ENCODE results near the gene GALNT13.

Gene GALNT13

DNA sequence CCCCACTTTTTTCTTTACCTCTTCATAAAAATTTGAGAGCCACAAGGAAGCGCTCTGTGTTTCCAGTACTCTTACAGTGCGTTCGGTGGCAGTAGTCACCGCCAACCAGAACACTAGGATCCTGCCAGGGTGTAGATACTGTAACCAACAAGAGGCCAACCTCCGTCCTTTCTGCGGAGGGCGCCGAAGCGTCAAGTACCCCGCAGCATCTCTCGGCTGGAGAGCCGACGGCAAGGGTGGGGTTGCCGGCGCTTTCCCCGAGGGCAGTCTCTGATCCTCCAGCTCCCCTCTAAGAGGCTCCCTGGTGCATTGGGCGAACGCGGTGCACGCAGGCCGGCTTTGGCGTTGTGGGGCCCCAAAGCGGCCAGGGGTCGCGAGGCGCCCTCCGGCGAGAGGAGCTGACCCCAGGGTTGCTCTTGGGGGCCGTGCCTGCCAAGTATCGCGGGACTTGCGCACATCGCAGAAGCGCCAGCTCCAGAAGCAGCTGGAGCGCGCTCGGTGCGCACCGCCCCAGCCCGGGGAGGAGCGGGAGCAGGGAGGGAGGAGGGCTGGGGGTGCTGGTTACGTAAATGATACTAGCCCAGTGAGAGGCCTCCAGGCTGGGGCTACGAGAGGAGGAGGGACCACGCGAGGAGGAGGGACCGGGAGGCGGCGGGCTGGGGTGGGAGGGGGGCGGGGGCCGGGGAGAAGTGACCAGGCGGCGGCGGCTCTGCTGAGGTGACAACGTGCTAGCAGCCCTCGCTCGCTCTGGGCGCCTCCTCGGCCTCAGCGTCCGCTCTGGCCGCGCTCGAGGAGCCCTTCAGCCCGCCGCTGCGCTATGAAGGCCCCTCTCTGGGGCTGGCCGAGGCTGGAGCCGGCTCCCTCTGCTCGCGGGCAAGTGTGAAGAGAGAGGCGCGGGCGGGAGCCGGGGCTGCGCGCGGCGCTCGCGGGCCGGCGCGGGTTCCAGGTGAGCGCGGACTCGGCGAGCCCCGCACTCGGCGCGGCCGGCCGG lies at the start of gene GALNT13:
Gene GALNT13, plus strand, starts transcription at position 692 of the 991 bp plus-strand sequence.
- peak; percentile 96 for DNase-seq

DNA sequence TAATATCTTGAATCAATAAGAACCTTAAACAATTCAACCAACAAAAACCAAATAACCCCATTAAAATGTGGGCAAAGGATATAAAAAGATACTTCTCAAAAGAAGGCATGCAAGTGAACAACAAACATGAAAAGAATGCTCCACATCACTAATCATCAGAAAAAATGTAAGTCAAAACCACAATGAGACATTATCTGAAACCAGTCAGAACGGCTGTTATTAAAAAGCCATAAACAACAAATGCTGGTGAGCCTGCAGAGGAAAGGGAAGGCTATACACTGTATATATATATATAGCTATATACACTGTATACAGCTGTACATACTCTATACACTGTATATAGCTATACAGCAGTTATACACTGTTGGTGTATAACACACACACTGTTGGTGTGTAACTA lies 47.8 kb upstream of the GALNT13 start:
- DNase-seq, result no peak

DNA sequence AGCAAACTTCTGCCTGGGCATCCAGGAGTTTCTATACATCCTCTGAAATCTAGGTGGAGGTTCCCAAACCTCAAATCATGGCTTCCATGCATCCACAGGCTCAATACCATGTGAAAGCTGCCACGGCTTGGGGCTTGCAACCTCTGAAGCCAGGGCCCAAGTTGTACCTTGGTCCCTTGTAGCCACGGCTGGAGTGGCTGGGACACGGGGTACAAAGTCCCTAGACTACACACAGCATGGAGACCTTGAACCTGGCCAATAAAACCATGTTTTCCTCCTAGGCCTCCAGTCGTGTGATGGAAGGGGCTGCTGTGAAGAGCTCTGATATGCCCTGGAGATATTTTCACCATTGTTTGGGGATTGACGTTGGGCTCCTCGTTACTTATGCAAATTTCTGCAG lies 43.4 kb upstream of the GALNT13 start:
- no peak for DNase-seq

DNA sequence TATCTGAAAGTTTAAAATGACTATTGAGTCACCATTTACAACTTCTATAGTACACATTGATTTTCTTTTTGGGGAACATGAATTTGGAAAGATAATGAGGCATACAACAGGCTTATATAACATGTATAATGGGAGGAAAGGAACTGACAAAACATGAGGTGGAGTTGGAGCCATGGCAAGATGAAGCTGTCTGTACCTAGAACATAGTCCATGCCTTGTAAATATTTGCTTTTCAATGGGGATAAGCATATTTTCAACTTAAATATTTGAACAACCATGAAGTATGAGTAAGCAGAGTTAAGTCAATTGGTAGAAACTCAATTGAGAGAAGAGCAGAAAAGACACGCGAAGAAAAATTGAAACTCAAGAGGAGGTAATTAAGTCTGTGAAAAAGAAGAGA lies 37.1 kb upstream of the GALNT13 start:
- DNase-seq, result no peak

DNA sequence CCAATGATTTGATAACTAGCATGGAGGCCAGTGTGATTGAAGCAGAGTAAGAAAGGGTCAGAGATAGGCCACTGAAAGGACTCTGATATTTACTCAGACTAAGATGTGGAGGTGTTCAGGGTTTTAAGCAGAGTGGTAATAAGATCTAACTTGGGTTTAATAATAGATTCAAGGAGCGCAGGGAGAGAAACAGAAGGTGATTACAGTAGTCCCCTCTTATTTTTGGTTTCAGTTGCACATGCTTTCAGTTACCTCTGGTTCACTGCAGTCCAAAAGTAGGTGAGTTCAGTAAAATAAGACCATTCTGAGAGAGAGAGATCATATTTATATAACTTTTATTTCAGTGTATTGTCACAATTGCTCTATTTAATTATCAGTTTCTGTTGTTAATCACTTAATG lies 13.5 kb upstream of the GALNT13 start:
- DNase-seq, result no peak

- no peak for DNase-seq
Measured at GRCh38 chr2:153864022-153864421, 7.7 kb upstream of the GALNT13 start.

GRCh38 chr2:153866595-153866994 lies 5.1 kb upstream of the GALNT13 start:
- DNase-seq, result no peak

DNA sequence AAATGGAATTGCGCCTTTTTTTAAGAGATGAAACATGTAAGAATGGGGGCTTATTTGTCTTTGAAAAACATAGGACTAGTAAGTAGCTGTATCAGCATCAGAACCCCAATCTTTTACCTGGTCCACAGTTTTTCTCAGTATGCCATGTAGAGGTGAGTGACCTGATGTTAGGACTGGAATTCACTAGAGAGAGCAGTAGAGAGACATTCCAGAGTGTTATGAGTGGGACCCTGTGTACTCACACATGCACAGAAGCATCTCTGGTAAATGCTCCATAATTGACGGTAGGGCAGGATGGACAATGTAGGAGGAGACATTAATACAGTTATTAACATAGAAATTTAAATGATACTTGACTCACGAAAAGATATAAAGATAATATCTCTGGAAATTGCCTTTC lies 1.4 kb upstream of the GALNT13 start:
- peak; percentile 87 for DNase-seq

GRCh38 chr2:153872311-153873051 lies 759 bp downstream of the GALNT13 start:
- DNase-seq, result peak; percentile 61

GRCh38 chr2:153873052-153874048 lies 1.6 kb downstream of the GALNT13 start:
- peak; percentile 61 for DNase-seq

DNA sequence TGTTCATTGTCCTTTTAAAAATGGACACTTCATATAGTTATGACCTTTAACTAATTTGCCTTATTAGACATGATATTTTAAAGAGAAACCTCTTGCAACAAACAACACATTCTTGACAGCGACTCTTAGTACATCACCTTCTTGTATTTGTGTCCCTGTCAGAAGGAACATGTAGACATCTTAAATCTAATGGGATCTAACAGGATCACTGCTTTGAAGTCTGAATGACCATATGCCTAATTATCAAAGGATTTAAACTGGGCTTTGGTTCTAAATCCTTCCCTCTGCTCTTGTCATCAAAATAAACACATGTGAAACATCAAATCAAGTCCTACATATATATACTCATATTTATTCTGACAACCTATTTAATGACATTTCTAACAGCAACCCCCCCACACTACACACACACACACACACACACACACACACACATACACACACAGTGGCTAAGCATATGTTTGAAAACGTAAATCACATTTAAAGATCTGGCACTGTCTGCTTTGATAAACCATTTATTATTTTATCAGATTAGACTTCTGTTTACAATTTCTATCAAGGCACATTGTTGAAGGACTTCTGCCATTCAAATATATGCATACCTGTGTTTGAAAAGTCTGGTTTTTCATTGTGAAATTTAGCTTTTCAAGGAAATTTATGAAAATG lies 4.2 kb downstream of the GALNT13 start:
- DNase-seq, result no peak

DNA sequence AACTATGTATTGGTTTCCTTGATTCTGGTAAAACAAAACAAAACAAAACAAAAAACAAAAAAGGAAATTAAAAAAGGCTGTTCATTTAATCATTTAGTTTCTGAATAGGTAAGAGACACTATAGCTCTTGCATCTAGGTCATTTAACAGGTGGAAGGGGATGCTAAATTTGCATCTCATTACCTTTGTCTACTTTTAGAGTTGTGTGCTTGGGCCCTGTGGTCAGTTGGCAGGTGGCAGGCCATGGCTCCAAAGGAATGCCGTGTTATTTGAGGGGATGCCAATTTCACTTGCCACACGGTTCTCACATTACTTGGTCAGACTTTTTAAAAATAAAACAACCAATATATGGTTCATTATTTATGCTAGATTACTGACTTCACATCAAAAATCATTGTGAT lies 9.2 kb downstream of the GALNT13 start:
- DNase-seq, result no peak

DNA sequence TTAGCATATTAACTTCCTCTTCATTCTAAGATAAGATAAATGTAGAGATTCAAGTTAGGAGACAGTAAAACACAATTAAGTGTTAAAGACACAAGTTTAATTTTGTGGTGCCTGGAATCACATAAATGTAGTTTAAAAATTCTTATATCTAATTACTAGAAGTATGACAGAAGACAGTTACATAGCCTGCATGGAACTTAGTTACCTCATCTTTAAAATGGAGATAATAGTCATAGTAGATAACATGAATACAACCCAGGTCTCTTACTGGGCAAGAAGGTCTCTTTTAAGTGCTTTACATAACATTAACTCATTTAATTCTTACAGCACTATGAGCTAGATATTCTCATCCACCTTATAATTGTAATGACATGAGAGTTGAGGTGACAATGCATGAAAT lies 15.1 kb downstream of the GALNT13 start:
- no peak for DNase-seq

DNA sequence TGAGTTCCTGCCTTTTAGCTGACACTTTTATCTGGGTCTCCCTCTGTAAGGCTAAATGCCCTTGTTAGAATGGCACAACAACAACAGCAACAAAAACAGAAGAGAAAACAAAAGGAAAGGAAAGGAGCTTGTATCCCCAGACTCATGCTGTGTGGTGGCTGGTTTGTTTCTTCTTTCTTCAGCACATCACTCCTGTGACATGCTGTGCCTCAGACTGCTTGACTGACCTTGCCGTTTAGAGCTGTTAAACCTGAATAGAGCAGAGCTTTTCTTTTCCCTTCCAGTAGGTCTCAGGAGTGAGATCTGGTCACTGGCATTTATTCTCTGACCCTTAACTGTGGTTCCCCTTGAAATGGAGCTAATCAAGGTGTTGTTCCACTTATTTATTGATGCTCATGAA lies 18.9 kb downstream of the GALNT13 start:
- DNase-seq, result no peak

DNA sequence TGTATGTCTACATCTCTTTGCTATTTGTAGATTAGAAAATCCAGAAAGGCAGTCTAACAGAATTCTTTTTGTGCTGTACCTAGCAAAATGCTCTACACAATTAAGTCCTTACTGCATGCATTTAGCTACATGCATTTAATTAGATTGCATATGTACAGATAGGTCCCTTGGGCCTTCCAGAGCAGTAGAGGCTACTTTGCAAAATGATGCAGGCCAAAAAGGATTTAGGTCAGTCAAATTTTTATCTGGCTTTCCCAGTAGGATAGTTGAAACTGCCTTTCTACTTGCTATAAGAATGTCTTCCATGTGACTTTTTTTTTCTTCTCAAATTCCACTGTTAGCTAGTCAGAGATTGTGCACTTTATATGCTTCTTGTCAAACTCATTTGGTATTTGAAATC lies 19.3 kb downstream of the GALNT13 start:
- no peak for DNase-seq

DNA sequence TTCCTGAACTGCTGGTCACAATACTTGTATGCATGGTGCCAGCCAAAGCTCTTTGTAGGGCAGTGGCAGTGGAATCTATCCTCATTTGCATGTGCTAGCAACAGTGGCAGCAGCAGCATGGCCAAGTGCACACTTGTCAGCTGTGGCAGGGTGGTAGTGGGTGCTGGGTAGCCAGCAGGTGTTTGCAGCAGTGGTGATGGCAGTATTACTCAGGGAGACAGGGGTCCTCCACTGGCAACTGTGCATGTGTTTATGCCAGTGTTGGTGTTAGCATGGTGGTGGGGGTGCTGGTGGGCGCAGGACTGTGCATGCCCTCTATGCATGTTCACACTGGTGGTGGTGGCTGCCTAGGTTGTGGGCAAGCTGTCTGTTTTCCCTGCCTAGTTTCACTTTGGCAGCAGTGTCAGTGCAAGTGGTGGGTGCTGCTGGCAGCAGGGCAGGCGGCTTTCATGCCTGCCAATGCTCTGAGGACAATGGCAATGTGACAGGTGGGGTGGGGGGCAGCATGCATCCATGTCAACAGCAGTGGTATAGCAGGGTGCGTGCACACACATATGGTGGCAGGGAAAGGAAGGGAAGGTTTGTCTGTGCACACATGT lies 41.2 kb downstream of the GALNT13 start:
- DNase-seq, result no peak

GRCh38 chr2:153917570-153917969 lies 45.8 kb downstream of the GALNT13 start:
- DNase-seq, result no peak

DNA sequence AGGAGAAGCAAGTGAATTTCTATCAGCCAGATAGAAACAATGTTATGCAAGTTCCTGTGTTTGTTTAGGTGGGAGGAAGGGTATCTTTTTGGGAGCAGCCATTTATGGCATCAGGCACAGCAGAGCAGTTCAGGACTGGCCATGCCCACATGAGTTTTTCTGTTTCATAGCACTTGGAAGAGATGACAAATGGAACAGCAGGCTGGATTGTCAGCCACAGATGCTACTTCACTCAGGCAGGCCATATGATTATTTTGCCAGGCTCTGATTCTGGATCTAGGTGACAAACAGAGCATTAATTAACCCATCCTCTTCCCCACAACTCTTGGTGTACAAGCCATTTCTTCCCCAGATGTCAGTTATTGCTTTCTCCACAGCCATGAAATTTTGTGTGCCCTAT lies 63.8 kb downstream of the GALNT13 start:
- DNase-seq, result no peak

GRCh38 chr2:153939124-153939796 lies 67.5 kb downstream of the GALNT13 start:
- no peak for DNase-seq

GRCh38 chr2:153940511-153940910 lies 68.8 kb downstream of the GALNT13 start:
- DNase-seq, result no peak

DNA sequence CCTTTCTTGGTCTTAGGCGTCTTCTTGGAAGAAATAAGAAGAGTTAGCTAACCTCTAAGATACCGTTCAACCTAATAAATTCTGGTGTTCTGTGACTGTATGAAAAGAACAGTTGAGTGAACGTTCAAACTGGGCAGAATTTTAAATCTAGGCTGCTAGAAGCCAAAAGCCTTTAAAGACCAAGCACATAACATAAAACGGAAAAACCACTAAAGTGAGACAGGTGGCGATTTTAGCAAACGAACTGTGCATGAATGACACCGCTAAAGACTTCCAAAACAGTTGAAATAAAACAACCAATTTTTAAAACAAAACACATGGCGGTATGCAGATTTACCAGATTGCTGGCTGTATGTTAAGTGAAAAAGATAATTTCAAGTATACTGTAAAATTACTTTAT lies 73.1 kb downstream of the GALNT13 start:
- DNase-seq, result no peak
